H9 (cell line): ENCODE measurements around the gene DGCR8. TPM values are rescaled to one million over a fixed set of nuclear protein-coding genes. Genes with fewer than 3 reads are reported as not detected.

Experiments
- DNase-seq: peaks from one replicate; pipeline ENCODE4 v3.0.0-alpha.2; 2017
- H2AFZ ChIP-seq: one replicate; pipeline ENCODE4 v1.6.1; 2013; ENCODE audit warnings: mild to moderate bottlenecking, low read length, control low read depth, moderate library complexity
- H2AK5ac ChIP-seq: 2 replicates; pipeline ENCODE4 v1.6.1; 2013; ENCODE audit warnings: low read length, control low read depth, mixed read lengths; ENCODE audit not compliant: insufficient read length
- H2BK120ac ChIP-seq: one replicate; pipeline ENCODE4 v1.6.1; 2013; ENCODE audit warnings: low read depth, mild to moderate bottlenecking, low read length, control low read depth, inconsistent platforms; ENCODE audit not compliant: poor library complexity, severe bottlenecking
- H2BK12ac ChIP-seq: 2 replicates; pipeline ENCODE4 v1.6.1; 2013; ENCODE audit warnings: low read length, control low read depth, mixed read lengths, low read depth; ENCODE audit not compliant: insufficient read length
- H2BK15ac ChIP-seq: 2 replicates; pipeline ENCODE4 v1.6.1; 2013; ENCODE audit warnings: low read depth, low read length, control low read depth
- H2BK20ac ChIP-seq: one replicate; pipeline ENCODE4 v1.6.1; 2013; ENCODE audit warnings: low read depth, mild to moderate bottlenecking, low read length, control low read depth, inconsistent platforms; ENCODE audit not compliant: poor library complexity, severe bottlenecking
- H2BK5ac ChIP-seq: 2 replicates; pipeline ENCODE4 v1.6.1; 2013; ENCODE audit warnings: low read length, control low read depth, mixed read lengths; ENCODE audit not compliant: insufficient read length
- H3K14ac ChIP-seq: 2 replicates; pipeline ENCODE4 v1.6.1; 2013; ENCODE audit warnings: low read length, control low read depth; ENCODE audit not compliant: insufficient read depth
- H3K18ac ChIP-seq: 2 replicates; pipeline ENCODE4 v1.6.1; 2013; ENCODE audit warnings: low read depth, mild to moderate bottlenecking, mixed read lengths, low read length, control low read depth; ENCODE audit not compliant: insufficient read length
- H3K23ac ChIP-seq: 2 replicates; pipeline ENCODE4 v1.6.1; 2013; ENCODE audit warnings: low read length, control low read depth, mixed read lengths, low read depth; ENCODE audit not compliant: insufficient read length
- H3K23me2 ChIP-seq: 2 replicates; pipeline ENCODE4 v1.6.1; 2013; ENCODE audit warnings: low read depth, mild to moderate bottlenecking, mixed read lengths, low read length, control low read depth; ENCODE audit not compliant: insufficient read length, poor library complexity, severe bottlenecking
- H3K27ac ChIP-seq: 2 replicates; pipeline ENCODE4 v1.5.1; 2013; ENCODE audit warnings: low read length, control low read depth, mixed read lengths, low read depth; ENCODE audit not compliant: insufficient read length
- H3K27me3 ChIP-seq: 2 replicates; pipeline ENCODE4 v1.6.1; 2013; ENCODE audit warnings: low read length, control low read depth, inconsistent platforms; ENCODE audit not compliant: insufficient read depth
- H3K4ac ChIP-seq: 2 replicates; pipeline ENCODE4 v1.6.1; 2013; ENCODE audit warnings: low read depth, mild to moderate bottlenecking, control low read depth, inconsistent platforms, low read length, moderate library complexity
- H3K4me1 ChIP-seq: 2 replicates; pipeline ENCODE4 v1.6.1; 2013; ENCODE audit warnings: low read length, control low read depth, inconsistent platforms; ENCODE audit not compliant: insufficient read depth
- H3K4me2 ChIP-seq: 2 replicates; pipeline ENCODE4 v1.6.1; 2013; ENCODE audit warnings: low read length, control low read depth, mixed read lengths; ENCODE audit not compliant: insufficient read length, insufficient read depth
- H3K56ac ChIP-seq: 2 replicates; pipeline ENCODE4 v1.6.1; 2013; ENCODE audit warnings: low read depth, mild to moderate bottlenecking, mixed read lengths, low read length, control low read depth; ENCODE audit not compliant: insufficient read length
- H3K79me1 ChIP-seq: 2 replicates; pipeline ENCODE4 v1.6.1; 2013; ENCODE audit warnings: low read depth, mild to moderate bottlenecking, moderate library complexity, low read length, control low read depth, inconsistent platforms; ENCODE audit not compliant: insufficient read depth, poor library complexity, severe bottlenecking
- H3K79me2 ChIP-seq: 2 replicates; pipeline ENCODE4 v1.6.1; 2013; ENCODE audit warnings: low read length, control low read depth, inconsistent platforms; ENCODE audit not compliant: insufficient read depth
- H3K9ac ChIP-seq: 2 replicates; pipeline ENCODE4 v1.6.1; 2013; ENCODE audit warnings: low read length, control low read depth, mixed read lengths; ENCODE audit not compliant: insufficient read length; ENCODE audit errors: extremely low read depth
- H3K9me3 ChIP-seq: one replicate; pipeline ENCODE4 v1.6.1; 2013; ENCODE audit warnings: low read depth, low read length, inconsistent platforms; ENCODE audit not compliant: control insufficient read depth
- H3T11ph ChIP-seq: one replicate; pipeline ENCODE4 v1.6.1; 2013; ENCODE audit warnings: mild to moderate bottlenecking, low read length, control low read depth, inconsistent platforms
- H4K20me1 ChIP-seq: one replicate; pipeline ENCODE4 v1.6.1; 2013; ENCODE audit not compliant: control insufficient read depth, insufficient read length, insufficient read depth
- H4K5ac ChIP-seq: 2 replicates; pipeline ENCODE4 v1.6.1; 2013; ENCODE audit warnings: low read depth, mild to moderate bottlenecking, mixed read lengths, low read length, control low read depth; ENCODE audit not compliant: insufficient read length
- H4K8ac ChIP-seq: replicated peaks from 2 replicates; pipeline ENCODE4 v1.6.1; 2013; ENCODE audit warnings: low read length, control low read depth, mixed read lengths, low read depth; ENCODE audit not compliant: insufficient read length
- H4K91ac ChIP-seq: 2 replicates; pipeline ENCODE4 v1.6.1; 2013; ENCODE audit warnings: low read depth, mild to moderate bottlenecking, moderate library complexity, mixed read lengths, low read length, control low read depth; ENCODE audit not compliant: insufficient read length
- H3K27ac Mint-ChIP-seq, 3 experiments: 2 replicates in 2 of 3; 3 replicates in 1 of 3; pipeline ENCODE4 v1.8.0; 2020 to 2021; ENCODE audit warnings: mixed read lengths in 3 of 3, mild to moderate bottlenecking in 1 of 3, moderate library complexity in 1 of 3
- H3K27me3 Mint-ChIP-seq: 2 replicates; pipeline ENCODE4 v1.8.0; 2021; ENCODE audit warnings: low read depth, mild to moderate bottlenecking, moderate library complexity, mixed read lengths
- H3K36me3 Mint-ChIP-seq, 3 experiments: 2 replicates in 2 of 3; 3 replicates in 1 of 3; pipeline ENCODE4 v1.8.0; 2020 to 2021; ENCODE audit warnings: low read depth in 3 of 3, mixed read lengths in 3 of 3; ENCODE audit not compliant: insufficient read depth in 1 of 3
- H3K4me1 Mint-ChIP-seq, 2 experiments: 2 replicates each; pipeline ENCODE4 v1.8.0; 2020; ENCODE audit warnings: mixed read lengths in 2 of 2
- H3K4me3 Mint-ChIP-seq, 2 experiments: 2 replicates in 1 of 2; 3 replicates in 1 of 2; pipeline ENCODE4 v1.8.0; 2020 to 2021; ENCODE audit warnings: mild to moderate bottlenecking in 2 of 2, mixed read lengths in 2 of 2, moderate library complexity in 1 of 2
- H3K9me3 Mint-ChIP-seq, 2 experiments: 2 replicates in 1 of 2; 3 replicates in 1 of 2; pipeline ENCODE4 v1.8.0; 2020; ENCODE audit warnings: mild to moderate bottlenecking in 2 of 2, mixed read lengths in 2 of 2, moderate library complexity in 1 of 2
- CTCF ChIP-seq: fragments of 200-600 bp; sonication (generic); conservative IDR thresholded peaks from 3 replicates; pipeline ENCODE4 v1.8.0; 2021; ENCODE audit warnings: antibody characterized with exemption, mild to moderate bottlenecking
- WGBS: extraction: QIAGEN DNeasy Blood & Tissue Kit; methylation state at CpG from one replicate; pipeline ENCODE4 v1.1.7; 2013; ENCODE audit warnings: missing lambda C conversion rate, low lambda C conversion rate, mixed read lengths; ENCODE audit not compliant: insufficient read length; ENCODE audit errors: extremely low coverage; 5-methylcytosine and 5-hydroxymethylcytosine counted together
- total RNA-seq: library from RNA; stranded (reverse); gene quantifications from 2 replicates; pipeline ENCODE4 v1.2.1, GENCODE V29; 2021

The DGCR8 gene
- total RNA-seq, 1 experiment from 2014 or later = 74.5 TPM

GRCh38 chr22:20116951-20117632 lies 37.1 kb downstream of the DGCR8 start, which contains the start of gene TRMT2A:
Gene TRMT2A, minus strand, starts transcription at chr22:20117226. Its CDS starts 320 bp downstream, at chr22:20116906.
- Histone ChIP-seq H3K9ac (peak within 1 kb of the TSS; percentile 100), H3K23me2 (peaks cover 8% of the 10 kb centered on the region), H2BK120ac (peak within 1 kb of the TSS; percentile 25), H3K23ac (no peak within 1 kb of the TSS), H3K79me1 (peaks cover 14% of the 10 kb centered on the region), H4K5ac (no peak within 1 kb of the TSS), H3K56ac (peak within 1 kb of the TSS; percentile 39), H3K9me3 (no peaks in the 10 kb centered on the region), H3K27me3 (no peaks in the 10 kb centered on the region), H4K91ac (peak within 1 kb of the TSS; percentile 96), H2BK5ac (no peak within 1 kb of the TSS), H3K79me2 (peaks cover 39% of the 10 kb centered on the region), H3K27ac (no peak within 1 kb of the TSS), H3K4me1 (no peaks in the 10 kb centered on the region), H2BK15ac (peak within 1 kb of the TSS; percentile 37; the same call in 1 of the 2 replicates), H2AFZ (no peak within 1 kb of the TSS), H4K20me1 (no peaks in the 10 kb centered on the region), H4K8ac (no peak within 1 kb of the TSS), H3K18ac (peak within 1 kb of the TSS; percentile 89), H3T11ph (no peak within 1 kb of the TSS), H3K4ac (peak within 1 kb of the TSS; percentile 98; the same call in 1 of the 2 replicates), H3K14ac (peak within 1 kb of the TSS; percentile 95), H2BK12ac (no peak within 1 kb of the TSS), H2BK20ac (no peak within 1 kb of the TSS), H3K4me2 (peak within 1 kb of the TSS; percentile 74), H2AK5ac (no peak within 1 kb of the TSS)
- Mint-ChIP-seq H3K36me3 (peaks cover 40 to 60% (median 54%) of the 10 kb centered on the region in 3 experiments), H3K4me3 (peak within 1 kb of the TSS; percentile 92 to 94), H3K4me1 (peaks cover 12 to 16% of the 10 kb centered on the region in 2 experiments), H3K9me3 (no peaks in the 10 kb centered on the region), H3K27ac (peak within 1 kb of the TSS; percentile 80 to 97 (median 95); a peak in 6 of 7 replicates), H3K27me3 (no peaks in the 10 kb centered on the region)
- peak; percentile 98 for DNase-seq
- no CpG with 5 or more reads among the region's 88 CpGs for WGBS
- peak; percentile 34; the same call in 1 of the 3 replicates for TF ChIP-seq CTCF
